T-helper 1 cell (primary cell): ENCODE data around the gene SMTN.

Experiments used
- DNase-seq, 5 donors: peaks; one replicate each; pipeline ENCODE4 v3.0.0-alpha.2; 2012 to 2020

The SMTN gene

DNA sequence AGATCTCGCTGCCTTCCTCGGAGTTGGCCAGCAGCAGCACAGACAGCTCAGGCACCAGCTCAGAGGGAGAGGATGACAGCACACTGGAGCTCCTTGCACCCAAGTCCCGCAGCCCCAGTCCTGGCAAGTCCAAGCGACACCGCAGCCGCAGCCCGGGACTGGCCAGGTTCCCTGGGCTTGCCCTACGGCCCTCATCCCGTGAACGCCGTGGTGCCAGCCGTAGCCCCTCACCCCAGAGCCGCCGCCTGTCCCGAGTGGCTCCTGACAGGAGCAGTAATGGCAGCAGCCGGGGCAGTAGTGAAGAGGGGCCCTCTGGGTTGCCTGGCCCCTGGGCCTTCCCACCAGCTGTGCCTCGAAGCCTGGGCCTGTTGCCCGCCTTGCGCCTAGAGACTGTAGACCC is 52.8 kb downstream of the SMTN start:
- no peak for DNase-seq

GRCh38 chr22:31134688-31135087 is 53.6 kb downstream of the SMTN start:
- DNase-seq = no peak

DNA sequence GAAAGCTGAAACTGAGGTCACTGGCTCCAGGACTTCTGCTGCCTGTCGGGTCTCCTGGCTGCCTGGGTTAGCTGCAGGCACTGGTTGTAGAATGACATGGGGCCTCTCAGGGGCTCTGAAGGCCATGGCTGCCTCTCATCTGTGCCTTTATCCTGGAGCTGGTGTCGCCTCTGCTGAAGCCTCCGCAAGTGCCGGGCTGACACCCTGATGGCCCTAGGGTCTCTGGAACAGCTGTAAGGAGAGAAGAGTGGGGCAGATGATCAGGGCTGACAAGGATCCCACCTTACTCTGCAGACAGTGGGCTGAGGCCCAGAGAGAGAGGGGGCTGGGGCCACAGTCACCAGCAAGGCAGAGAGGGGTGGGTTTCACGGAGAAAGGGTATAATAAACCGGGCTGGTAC is 54.6 kb downstream of the SMTN start:
- DNase-seq = no peak

- DNase-seq = no peak
Observed at GRCh38 chr22:31136155-31136554, 55.0 kb downstream of the SMTN start.

DNA sequence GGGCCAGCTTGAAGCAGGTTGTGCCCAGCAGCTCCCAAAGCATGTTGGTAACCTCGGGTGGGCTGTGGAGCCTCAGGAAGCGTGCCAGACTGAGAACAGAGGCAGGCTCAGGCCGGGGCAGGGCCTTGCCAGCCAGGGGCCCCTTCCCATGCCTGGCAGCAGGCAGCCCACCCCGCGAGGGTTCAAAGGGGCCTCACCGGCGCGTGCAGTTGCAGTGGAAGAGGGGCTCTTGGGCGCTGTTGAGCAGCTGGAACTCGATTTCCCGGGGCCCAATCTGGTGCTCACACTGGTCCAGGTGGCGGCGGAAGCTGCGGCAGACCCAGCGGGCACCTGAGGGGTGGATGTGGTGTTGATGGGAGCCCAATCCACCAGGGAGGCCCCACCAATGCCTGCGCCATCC is 55.6 kb downstream of the SMTN start:
- no peak for DNase-seq

- DNase-seq = no peak
Observed at GRCh38 chr22:31137721-31138120, 56.6 kb downstream of the SMTN start.

- no peak for DNase-seq
Observed at GRCh38 chr22:31138126-31138525, 57.0 kb downstream of the SMTN start.

DNA sequence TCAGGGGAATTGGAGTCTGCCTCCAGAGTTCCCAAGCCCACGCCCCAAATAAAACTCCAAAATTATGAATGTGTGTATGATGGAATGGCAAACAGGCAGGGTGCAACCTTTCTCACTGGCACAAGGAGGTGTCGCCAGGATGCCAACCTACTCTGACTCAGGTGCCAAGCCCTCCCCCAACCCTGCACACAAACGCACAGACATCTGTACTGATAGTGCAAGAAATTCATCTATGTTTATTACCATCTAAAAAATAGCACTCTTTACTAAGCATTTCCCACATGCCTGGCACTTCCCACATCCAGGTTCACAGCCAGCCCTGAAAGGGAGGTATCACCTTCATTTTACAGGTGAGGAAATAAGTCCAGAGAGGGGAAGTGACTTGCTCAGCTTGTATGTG is 57.9 kb downstream of the SMTN start:
- DNase-seq = no peak

GRCh38 chr22:31139866-31140716 is 59.0 kb downstream of the SMTN start, which contains the start of gene PLA2G3:
Gene PLA2G3, minus strand, starts transcription at chr22:31140508. Its CDS starts 154 bp downstream, at chr22:31140354.
- DNase-seq = no peak

DNA sequence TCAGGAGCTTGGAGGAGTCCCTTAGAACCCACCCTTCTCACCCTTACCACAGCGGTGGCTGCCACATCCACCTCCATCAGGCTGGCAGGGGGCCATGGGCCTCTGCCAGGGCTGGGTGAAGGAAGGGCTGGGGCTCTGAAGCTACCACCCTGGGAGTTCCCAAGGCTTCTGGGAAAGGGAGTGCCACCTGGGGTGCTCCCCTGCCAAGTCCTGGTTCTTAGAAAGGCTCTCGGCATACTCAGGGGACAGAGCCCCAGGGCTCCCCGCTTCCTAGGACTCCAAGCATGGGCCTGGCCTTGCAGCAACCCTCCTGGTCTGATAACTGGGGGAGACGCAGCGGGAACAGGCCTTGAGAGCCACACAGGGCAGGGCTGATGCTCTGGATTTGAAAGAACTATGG is 59.6 kb downstream of the SMTN start:
- DNase-seq = no peak

GRCh38 chr22:31141551-31141950 is 60.4 kb downstream of the SMTN start:
- DNase-seq = no peak

GRCh38 chr22:31142285-31142684 is 61.2 kb downstream of the SMTN start:
- no peak for DNase-seq

DNA sequence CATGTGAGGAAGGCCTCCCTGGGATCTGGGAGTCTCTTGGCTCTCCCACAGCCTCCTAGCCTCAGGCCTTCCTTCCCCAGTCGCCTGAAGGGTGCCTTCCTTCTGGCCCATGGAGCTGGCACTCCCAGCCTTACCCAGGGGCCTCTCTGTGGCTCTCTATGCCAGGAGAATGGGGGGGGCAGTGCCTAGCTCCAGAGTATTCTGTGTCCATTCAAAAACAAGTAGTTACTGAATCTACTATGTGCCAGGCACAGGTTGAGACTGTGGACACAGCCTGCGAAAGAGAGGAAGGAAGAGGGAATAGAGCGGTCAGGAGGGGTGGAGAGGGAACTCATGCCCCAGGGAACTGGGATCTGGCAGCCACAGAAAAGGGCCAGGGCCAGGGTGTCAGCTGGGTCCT is 61.9 kb downstream of the SMTN start:
- no peak for DNase-seq

- DNase-seq = no peak
Observed at GRCh38 chr22:31143537-31143936, 62.4 kb downstream of the SMTN start.

DNA sequence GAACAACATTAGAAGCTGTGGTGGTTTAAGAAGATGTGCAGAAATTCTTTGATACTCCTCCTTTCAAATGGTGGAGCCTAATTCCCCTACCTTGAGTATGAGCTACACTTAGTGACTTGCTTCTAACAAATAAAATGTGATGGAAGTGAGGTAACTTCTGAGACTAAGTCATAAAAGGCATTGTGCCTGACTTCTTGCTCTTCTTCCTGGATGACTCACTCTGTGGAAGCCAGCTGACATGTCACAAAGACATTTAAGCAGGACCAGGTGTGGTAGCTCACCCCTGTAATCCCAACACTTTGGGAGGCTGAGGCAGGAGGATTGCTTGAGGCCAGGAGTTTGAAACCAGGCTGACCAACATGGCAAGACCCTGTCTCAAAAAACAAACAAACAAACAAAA is 63.1 kb downstream of the SMTN start:
- peak in 1 of 5 donors; percentile 9 for DNase-seq

DNA sequence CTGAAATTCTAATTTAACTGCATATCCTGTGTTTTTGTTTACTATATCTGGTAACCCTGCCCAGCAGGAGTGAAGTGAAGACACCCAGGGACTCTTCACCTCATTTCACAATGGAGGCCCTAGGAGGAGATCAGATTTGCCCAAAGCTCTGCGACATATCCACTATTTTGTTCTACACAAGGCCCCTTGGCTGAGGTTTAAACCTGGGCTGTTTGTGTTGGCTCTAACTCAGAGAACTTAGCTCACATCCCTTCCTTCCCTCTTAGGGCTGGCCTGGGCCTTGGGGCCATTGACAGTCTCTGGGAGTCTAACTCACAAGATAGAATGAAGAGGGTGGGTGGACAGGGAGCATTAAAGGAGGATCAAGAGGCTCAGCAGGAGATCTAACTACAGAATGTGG is 67.4 kb downstream of the SMTN start:
- no peak for DNase-seq

GRCh38 chr22:31148953-31149627 is 68.0 kb downstream of the SMTN start:
- DNase-seq = peak in 1 of 5 donors; percentile 16

DNA sequence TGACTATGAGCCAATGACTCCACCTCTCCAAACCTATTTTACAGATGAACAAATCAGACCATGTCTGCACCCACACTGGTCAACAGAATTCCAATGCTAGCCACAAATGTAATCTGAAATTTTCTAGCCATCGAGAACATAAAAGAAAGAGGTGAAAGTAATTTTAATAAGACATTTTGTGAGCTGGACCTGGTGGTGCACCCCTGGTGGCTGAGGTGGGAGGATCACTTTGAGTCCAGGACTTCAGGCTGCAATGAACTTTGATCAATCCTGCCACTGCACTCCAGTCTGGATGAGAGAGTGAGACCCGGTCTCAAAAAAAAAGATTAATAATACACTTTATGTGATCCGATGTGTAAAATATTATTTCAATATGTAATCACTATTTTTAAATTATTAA is 69.5 kb downstream of the SMTN start:
- DNase-seq = no peak

DNA sequence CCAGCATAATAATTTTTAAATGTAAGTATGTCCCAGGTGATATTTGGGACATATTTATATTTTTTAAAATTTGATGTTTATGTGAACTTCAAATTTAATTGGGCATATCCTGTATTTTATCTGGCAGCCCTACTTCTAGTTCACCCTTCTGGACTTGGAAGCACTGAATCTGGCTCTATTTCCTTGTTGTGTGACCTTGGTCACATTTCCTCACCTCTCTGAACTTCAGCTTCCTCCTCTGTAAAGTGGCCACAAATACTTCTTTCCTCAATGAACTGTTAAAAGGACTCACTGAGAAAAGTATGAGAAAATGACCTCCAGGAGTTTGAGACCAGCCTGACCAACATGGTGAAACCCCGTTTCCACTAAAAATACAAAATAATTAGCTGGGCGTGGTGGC is 70.8 kb downstream of the SMTN start:
- no peak for DNase-seq

DNA sequence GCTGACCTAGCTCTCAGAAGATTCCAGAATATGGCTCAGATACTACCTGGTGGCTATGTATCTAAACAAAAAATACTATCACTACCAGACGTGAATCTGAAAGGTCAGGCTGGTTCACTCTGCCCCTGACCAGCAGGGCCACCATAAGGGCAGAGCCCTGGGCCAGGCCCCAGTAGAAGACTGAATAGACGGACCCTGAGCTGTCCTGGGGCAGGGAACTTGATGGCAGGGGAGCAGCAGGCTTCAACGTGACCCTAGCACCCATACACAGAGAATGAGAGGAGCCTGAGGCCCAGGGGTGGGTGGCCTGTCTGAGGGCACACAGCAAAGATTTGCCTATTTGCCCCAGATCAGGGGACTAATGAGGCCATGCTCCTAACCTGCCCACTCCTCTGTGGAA is 72.2 kb downstream of the SMTN start:
- DNase-seq = no peak
